Fibroblast of lung (primary cell): ENCODE data around the gene PPP3CB. TPM values are rescaled to one million over a fixed set of nuclear protein-coding genes. Genes with fewer than 3 reads are reported as not detected.

Source experiments
- DNase-seq, 2 donors: peaks; one replicate each; pipeline versions ENCODE4 v3.0.0 to v3.0.0-alpha.2; 2010; ENCODE audit warnings: low read depth in 2 of 2
- H2AFZ ChIP-seq: 2 replicates; pipeline ENCODE4 v1.5.1; 2012; ENCODE audit warnings: low read length, control low read depth, inconsistent platforms
- H3K27ac ChIP-seq: 2 replicates; pipeline ENCODE4 v1.5.1; 2011; ENCODE audit warnings: low read length, control low read depth; ENCODE audit not compliant: insufficient read depth
- H3K27me3 ChIP-seq: 2 replicates; pipeline ENCODE4 v1.5.1; 2011; ENCODE audit warnings: mild to moderate bottlenecking, low read length; ENCODE audit not compliant: control insufficient read depth, insufficient read depth
- H3K36me3 ChIP-seq: 2 replicates; pipeline ENCODE4 v1.5.1; 2011; ENCODE audit warnings: low read length; ENCODE audit not compliant: control insufficient read depth, insufficient read depth
- H3K4me1 ChIP-seq: 2 replicates; pipeline ENCODE4 v1.5.1; 2011; ENCODE audit warnings: low read length; ENCODE audit not compliant: control insufficient read depth, insufficient read depth; ENCODE audit errors: extremely low read depth
- H3K4me2 ChIP-seq: 2 replicates; pipeline ENCODE4 v1.5.1; 2011; ENCODE audit warnings: low read length, control low read depth; ENCODE audit not compliant: insufficient read depth; ENCODE audit errors: extremely low read depth
- H3K4me3 ChIP-seq, 4 experiments: fragments of 200-600 bp in 1 of 4; sonication (generic) in 1 of 4; replicated peaks in 1 of 4; 2 replicates each; pipeline ENCODE4 v1.5.1; 2011 to 2016; ENCODE audit warnings: low read length in 4 of 4, low read depth in 3 of 4, mild to moderate bottlenecking in 3 of 4, control low read depth in 2 of 4, inconsistent platforms in 1 of 4, mixed read lengths in 1 of 4; ENCODE audit not compliant: insufficient read depth in 1 of 4; ENCODE audit errors: control extremely low read depth in 1 of 4
- H3K79me2 ChIP-seq: 2 replicates; pipeline ENCODE4 v1.5.1; 2012; ENCODE audit warnings: mild to moderate bottlenecking, low read length, inconsistent platforms; ENCODE audit not compliant: control insufficient read depth, insufficient read depth
- H3K9ac ChIP-seq: 2 replicates; pipeline ENCODE4 v1.5.1; 2011; ENCODE audit warnings: mild to moderate bottlenecking, low read length, control low read depth; ENCODE audit not compliant: insufficient read depth
- H3K9me3 ChIP-seq: 2 replicates; pipeline ENCODE4 v1.5.1; 2012; ENCODE audit warnings: low read depth, low read length; ENCODE audit not compliant: control insufficient read depth, insufficient read depth
- H4K20me1 ChIP-seq: 2 replicates; pipeline ENCODE4 v1.5.1; 2011; ENCODE audit warnings: low read length; ENCODE audit not compliant: control insufficient read depth, insufficient read depth; ENCODE audit errors: extremely low read depth
- CTCF ChIP-seq, 2 donors: IDR thresholded peaks in 1 of 2; conservative IDR thresholded peaks in 1 of 2; 1 replicate in 1 of 2; 2 replicates in 1 of 2; pipeline ENCODE4 v1.5.1; 2011 to 2012; ENCODE audit warnings: low read length in 2 of 2, control low read depth in 1 of 2, inconsistent platforms in 1 of 2, low read depth in 1 of 2, mild to moderate bottlenecking in 1 of 2
- EZH2 ChIP-seq: IDR thresholded peaks from 2 replicates; pipeline ENCODE4 v1.5.1; 2012; ENCODE audit warnings: low read length, control low read depth, mild to moderate bottlenecking; ENCODE audit errors: missing control alignments
- polyA plus RNA-seq, 2 donors: library from polyadenylated mRNA; depleted of rRNA in 1 of 2; stranded (reverse) in 1 of 2; unstranded in 1 of 2; fragments of >200 nt; gene quantifications; 2 replicates each; pipeline ENCODE4 v1.2.1, GENCODE V29; 2011 to 2012; ENCODE audit warnings: missing spikeins in 1 of 2
- total RNA-seq: library from RNA; depleted of rRNA; stranded (reverse); fragments of >200 nt; gene quantifications from 2 replicates; pipeline ENCODE4 v1.2.1, GENCODE V29; 2014

PPP3CB gene
- total and polyA plus RNA-seq, 2 donors (not counting 1 experiment from before 2014, with no cell fraction given) = 27.1 to 38.8 TPM

- Histone ChIP-seq H2AFZ (no peak overlapping the region), H3K27me3 (no peaks in the 10 kb centered on the region), H3K36me3 (no peaks in the 10 kb centered on the region), H3K9ac (no peak overlapping the region), H4K20me1 (no peaks in the 10 kb centered on the region), H3K4me1 (peaks cover 5% of the 10 kb centered on the region), H3K79me2 (peaks cover 56% of the 10 kb centered on the region), H3K4me3 (peak overlapping the region in 3 of 4 experiments; percentile 62 to 96 (median 92)), H3K4me2 (peak overlapping the region; percentile 84), H3K9me3 (no peaks in the 10 kb centered on the region), H3K27ac (peak overlapping the region; percentile 86)
- no peak for TF ChIP-seq EZH2
- TF ChIP-seq CTCF (conservative IDR thresholded peaks at IDR 0.05 in 1 of 2, IDR thresholded peaks at IDR 0.05 in 1 of 2; ENCODE audit: low read depth in 1 of 2, low read length in 2 of 2) = no peak
- DNase-seq = no peak
Observed at GRCh38 chr10:73494213-73494612, 1.6 kb downstream of the PPP3CB start.

DNA sequence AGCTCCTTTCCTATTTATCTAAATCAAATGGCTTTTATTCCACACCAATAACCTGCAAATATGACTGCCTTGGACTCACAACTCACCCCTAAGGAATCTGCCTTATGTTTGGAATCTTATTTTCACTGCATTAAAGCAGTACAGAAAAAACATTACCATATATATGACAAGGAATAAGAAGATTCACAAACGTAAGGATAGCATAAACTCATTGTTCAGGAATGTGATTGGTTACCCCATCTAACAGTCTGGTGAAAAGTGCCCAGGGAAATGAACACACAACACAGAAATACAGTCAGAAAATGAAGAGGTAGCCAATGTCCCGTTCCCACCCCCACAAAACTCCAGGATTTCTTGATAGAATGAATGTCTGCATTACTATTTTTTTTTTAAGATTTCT is 2.0 kb downstream of the PPP3CB start:
- no peaks in the 10 kb centered on the region for H3K27me3 ChIP-seq
- H2AFZ ChIP-seq = no peak overlapping the region
- H3K27ac ChIP-seq = peak overlapping the region; percentile 4
- peaks cover 60% of the 10 kb centered on the region for H3K79me2 ChIP-seq
- DNase-seq = peak; percentile 37 to 71
- H4K20me1 ChIP-seq = no peaks in the 10 kb centered on the region
- TF ChIP-seq CTCF (conservative IDR thresholded peaks at IDR 0.05 in 1 of 2, IDR thresholded peaks at IDR 0.05 in 1 of 2; ENCODE audit: low read depth in 1 of 2, low read length in 2 of 2) (no peak), EZH2 (no peak)
- H3K4me3 ChIP-seq = peak overlapping the region; percentile 0 to 92 (median 27)
- peak overlapping the region; percentile 78 for H3K4me2 ChIP-seq
- no peaks in the 10 kb centered on the region for H3K36me3 ChIP-seq
- H3K4me1 ChIP-seq = peaks cover 5% of the 10 kb centered on the region
- no peaks in the 10 kb centered on the region for H3K9me3 ChIP-seq
- no peak overlapping the region for H3K9ac ChIP-seq

GRCh38 chr10:73486601-73487000 is 9.2 kb downstream of the PPP3CB start:
- H3K4me1 ChIP-seq = no peaks in the 10 kb centered on the region
- no peak overlapping the region for H3K4me3 ChIP-seq
- H3K27ac ChIP-seq = no peak overlapping the region
- H3K27me3 ChIP-seq = no peaks in the 10 kb centered on the region
- H3K79me2 ChIP-seq = peaks cover 33% of the 10 kb centered on the region
- no peaks in the 10 kb centered on the region for H3K9me3 ChIP-seq
- peaks cover 2% of the 10 kb centered on the region for H3K36me3 ChIP-seq
- no peak for DNase-seq
- H4K20me1 ChIP-seq = no peaks in the 10 kb centered on the region
- no peak overlapping the region for H3K4me2 ChIP-seq
- H2AFZ ChIP-seq = no peak overlapping the region
- TF ChIP-seq CTCF (conservative IDR thresholded peaks at IDR 0.05 in 1 of 2, IDR thresholded peaks at IDR 0.05 in 1 of 2; ENCODE audit: low read depth in 1 of 2, low read length in 2 of 2) (no peak), EZH2 (no peak)
- no peak overlapping the region for H3K9ac ChIP-seq
